HepG2 (cell line): ENCODE results near the gene PTX4. TPM values are rescaled to one million over a fixed set of nuclear protein-coding genes. Genes with fewer than 3 reads are reported as not detected.

Experiments used
- ATAC-seq: fragments of 200-7000 bp; cut with Tn5 transposase; 3 replicates; pipeline ENCODE4 v1.9.1; 2020; ENCODE audit warnings: mild to moderate bottlenecking, moderate library complexity
- BruUV-seq: library from RNA; stranded (reverse); fragments of 400-500 nt; replicated peaks from 2 replicates; lab custom pipeline; 2021; lab: Mats Ljungman, UMichigan
- CTCF ChIA-PET: fragments of 300-600 bp; formaldehyde crosslinking; extraction: SDS; loops from one replicate; lab custom pipeline; 2021; ENCODE audit warnings: low total read pairs, inconsistent platforms, low intra/inter-chr PET ratio; lab: Yijun Ruan, JAX
- POLR2A ChIA-PET: fragments of 350-600 bp; sonication (Branson Sonifier 250); formaldehyde crosslinking; loops from one replicate; lab custom pipeline; 2020; ENCODE audit warnings: antibody characterized with exemption, inconsistent platforms; lab: Yijun Ruan, JAX
- DNase-seq: peaks from one replicate; pipeline ENCODE4 v3.0.0-alpha.2; 2015; ENCODE audit warnings: low spot score
- FAIRE-seq: peaks from 3 replicates; lab custom pipeline; 2011; peaks lifted over from hg19 to GRCh38; lab: Jason Lieb, UNC
- H2AFZ ChIP-seq: one replicate; pipeline ENCODE4 v1.6.1; 2011; ENCODE audit warnings: low read length, inconsistent platforms
- H3K27ac ChIP-seq: fragments of 300-600 bp; 3 replicates; pipeline ENCODE4 v1.8.0; 2011; ENCODE audit warnings: mixed run types, mild to moderate bottlenecking, mixed read lengths, low read length, inconsistent platforms; ENCODE audit not compliant: insufficient read depth; ENCODE audit errors: extremely low read length
- H3K27me3 ChIP-seq, 2 experiments: fragments of 200-600 bp in 1 of 2; 2 replicates in 1 of 2; 3 replicates in 1 of 2; pipeline versions ENCODE4 v1.6.0 to v1.8.0; 2011; ENCODE audit warnings: low read length in 2 of 2, mild to moderate bottlenecking in 2 of 2, moderate library complexity in 2 of 2, inconsistent platforms in 1 of 2; ENCODE audit not compliant: insufficient read depth in 2 of 2, control insufficient read depth in 1 of 2
- H3K36me3 ChIP-seq, 2 experiments: fragments of 200-600 bp in 1 of 2; replicated peaks in 1 of 2; 2 replicates in 1 of 2; 3 replicates in 1 of 2; pipeline versions ENCODE4 v1.5.1 to v1.8.0; 2011; ENCODE audit warnings: low read length in 2 of 2, inconsistent platforms in 1 of 2; ENCODE audit not compliant: insufficient read depth in 2 of 2, control insufficient read depth in 1 of 2
- H3K4me1 ChIP-seq: 2 replicates; pipeline ENCODE4 v1.5.1; 2012; ENCODE audit warnings: low read length, inconsistent platforms; ENCODE audit not compliant: insufficient read depth
- H3K4me2 ChIP-seq: 2 replicates; pipeline ENCODE4 v1.6.0; 2011; ENCODE audit warnings: low read depth, low read length, inconsistent platforms
- H3K4me3 ChIP-seq, 3 experiments: fragments of 200-600 bp in 1 of 3; sonication (generic), shearing (Covaris generic) in 1 of 3; replicated peaks in 1 of 3; 2 replicates each; pipeline ENCODE4 v1.5.1; 2011 to 2016; ENCODE audit warnings: low read length in 3 of 3, inconsistent platforms in 2 of 3, low read depth in 2 of 3, mild to moderate bottlenecking in 2 of 3, control low read depth in 1 of 3, mixed read lengths in 1 of 3; ENCODE audit not compliant: insufficient read depth in 1 of 3
- H3K79me2 ChIP-seq: one replicate; pipeline ENCODE4 v1.6.1; 2011; ENCODE audit warnings: low read length, inconsistent platforms; ENCODE audit not compliant: insufficient read depth
- H3K9ac ChIP-seq: 2 replicates; pipeline ENCODE4 v1.6.0; 2011; ENCODE audit warnings: mild to moderate bottlenecking, low read depth, low read length, inconsistent platforms; ENCODE audit not compliant: insufficient read depth
- H3K9me3 ChIP-seq: 2 replicates; pipeline ENCODE4 v1.5.1; 2012; ENCODE audit warnings: mild to moderate bottlenecking, low read length
- H4K20me1 ChIP-seq: 2 replicates; pipeline ENCODE4 v1.6.0; 2011; ENCODE audit warnings: inconsistent platforms, mild to moderate bottlenecking, low read length, moderate library complexity; ENCODE audit not compliant: insufficient read depth
- BRCA1 ChIP-seq: sonication (generic); formaldehyde crosslinking; IDR thresholded peaks from 2 replicates; pipeline ENCODE4 v1.4.0; 2020; ENCODE audit warnings: missing genetic modification reagents
- CCAR2 ChIP-seq: fragments of 200-400 bp; formaldehyde crosslinking; optimal IDR thresholded peaks from 2 replicates; pipeline ENCODE3; 2018; ENCODE audit warnings: low read depth, mild to moderate bottlenecking, low read length, moderate library complexity
- POLR2AphosphoS2 ChIP-seq: IDR thresholded peaks from 2 replicates; pipeline ENCODE4 v1.6.1; 2011; ENCODE audit warnings: low read depth, low read length, improper control_type of control experiment
- RFXANK ChIP-seq: IDR thresholded peaks from 2 replicates; pipeline ENCODE4 v1.6.1; 2016
- YY1 ChIP-seq: IDR thresholded peaks from 2 replicates; pipeline ENCODE4 v1.6.1; 2011; ENCODE audit warnings: low read length, low read depth, moderate library complexity, mild to moderate bottlenecking; ENCODE audit not compliant: insufficient read depth, insufficient replicate concordance
- ZBTB44 ChIP-seq: sonication (generic); formaldehyde crosslinking; IDR thresholded peaks from 2 replicates; pipeline ENCODE4 v1.4.0; 2020; ENCODE audit warnings: missing genetic modification reagents
- ZBTB49 ChIP-seq: sonication (generic); formaldehyde crosslinking; IDR thresholded peaks from 2 replicates; pipeline ENCODE4 v1.4.0; 2020; ENCODE audit warnings: missing genetic modification reagents, borderline replicate concordance
- ZNF101 ChIP-seq: sonication (generic); formaldehyde crosslinking; IDR thresholded peaks from 2 replicates; pipeline ENCODE4 v1.4.0; 2020; ENCODE audit warnings: mild to moderate bottlenecking, low read depth, missing genetic modification reagents, borderline replicate concordance
- ZNF329 ChIP-seq: sonication (generic); formaldehyde crosslinking; IDR thresholded peaks from 2 replicates; pipeline ENCODE4 v1.9.0; 2021; ENCODE audit warnings: low read depth, mild to moderate bottlenecking, missing genetic modification reagents
- ZNF839 ChIP-seq: sonication (generic); formaldehyde crosslinking; IDR thresholded peaks from 2 replicates; pipeline ENCODE4 v1.4.0; 2020; ENCODE audit warnings: missing genetic modification reagents, mild to moderate bottlenecking, borderline replicate concordance
- WGBS: methylation state at CpG from one replicate; pipeline ENCODE4 v1.1.6; 2017; ENCODE audit warnings: low lambda C conversion rate; 5-methylcytosine and 5-hydroxymethylcytosine counted together
- in situ Hi-C: cut with HindIII; loops from 2 replicates; pipeline ENCODE4 v1.10.0; 2017; ENCODE audit warnings: low pct_unique_long_range_greater_than_20kb; ENCODE audit not compliant: extremely low pct_ligation_motif_present
- intact Hi-C: fragments of 100-400 bp; cut with micrococcal nuclease; formaldehyde crosslinking; loops from one replicate; pipeline ENCODE4 v1.10.0; 2022; ENCODE audit not compliant: unreplicated experiment
- polyA plus RNA-seq, 8 experiments: library from polyadenylated mRNA; depleted of rRNA in 3 of 8; stranded (reverse) in 7 of 8; unstranded in 1 of 8; fragments of >200 nt; fragmentation: Illumina TruSeq in 4 of 8; extraction: Trizol in 4 of 8; gene quantifications; 2 replicates each; pipeline versions ENCODE4 v1.2.1 to v1.2.3, GENCODE V29; 2011 to 2016; ENCODE audit warnings: low read depth in 4 of 8, missing spikeins in 1 of 8, mixed read lengths in 1 of 8; ENCODE audit not compliant: insufficient read depth in 1 of 8
- total RNA-seq, 5 experiments: library from RNA; depleted of rRNA; stranded (reverse); fragments of >200 nt; fragmentation: Illumina TruSeq; extraction: Trizol; gene quantifications; 2 replicates each; pipeline ENCODE4 v1.2.3, GENCODE V29; 2016; ENCODE audit warnings: low read depth in 1 of 5

The PTX4 gene
- total and polyA plus RNA-seq, 2 of the 13 experiments (the other 11 are each of a cell fraction or from before 2014, with no cell fraction given): 0.04 TPM; not detected in 1

- Histone ChIP-seq H3K9ac (no peak overlapping the region), H3K27ac (no peak overlapping the region), H4K20me1 (no peaks in the 10 kb centered on the region), H3K36me3 (no peaks in the 10 kb centered on the region), H3K9me3 (no peaks in the 10 kb centered on the region), H2AFZ (no peak overlapping the region), H3K27me3 (no peaks in the 10 kb centered on the region), H3K4me1 (peaks cover 12% of the 10 kb centered on the region), H3K79me2 (no peaks in the 10 kb centered on the region), H3K4me3 (no peak overlapping the region), H3K4me2 (no peak overlapping the region)
- no TSS peak for BruUV-seq
- WGBS: 97% methylated on average over 10 of the region's 14 CpGs
- FAIRE-seq: no peak
- DNase-seq: no peak
- TF ChIP-seq CCAR2 (no peak), YY1 (no peak), ZNF839 (CRISPR knock-in tag) (no peak), BRCA1 (CRISPR knock-in tag) (no peak), ZNF329 (CRISPR knock-in tag) (no peak), POLR2AphosphoS2 (no peak), ZBTB49 (CRISPR knock-in tag) (no peak), ZBTB44 (no peak), ZNF101 (no peak), RFXANK (CRISPR knock-in tag) (no peak)
- POLR2A ChIA-PET: no interaction called here
- in situ Hi-C loops: no loop called here
- CTCF ChIA-PET: no interaction called here
- intact Hi-C loops: no loop called here
- ATAC-seq: no peak
These were observed 42.8 kb upstream of the PTX4 start for GRCh38 chr16:1531638-1531910.
